SK-MEL-5 (cell line): ENCODE measurements around the gene ZNF467. TPM values are rescaled to one million over a fixed set of nuclear protein-coding genes. Genes with fewer than 3 reads are reported as not detected.

Source experiments
- DNase-seq: peaks from one replicate; pipeline ENCODE4 v3.0.0-alpha.2; 2016; ENCODE audit warnings: low read depth, low spot score
- in situ Hi-C: cut with HindIII; loops from 2 replicates; pipeline ENCODE4 v1.10.0; 2016; ENCODE audit warnings: low sequenced_read_pairs, high pct_unique_total_duplicates, low pct_unique_long_range_greater_than_20kb
- total RNA-seq: library from RNA; depleted of rRNA; stranded (reverse); fragments of >200 nt; shearing (Covaris generic); gene quantifications from 2 replicates; pipeline ENCODE4 v1.2.3, GENCODE V29; 2014

ZNF467 gene
- total RNA-seq, 1 experiment from 2014 or later: 0.13 TPM

DNA sequence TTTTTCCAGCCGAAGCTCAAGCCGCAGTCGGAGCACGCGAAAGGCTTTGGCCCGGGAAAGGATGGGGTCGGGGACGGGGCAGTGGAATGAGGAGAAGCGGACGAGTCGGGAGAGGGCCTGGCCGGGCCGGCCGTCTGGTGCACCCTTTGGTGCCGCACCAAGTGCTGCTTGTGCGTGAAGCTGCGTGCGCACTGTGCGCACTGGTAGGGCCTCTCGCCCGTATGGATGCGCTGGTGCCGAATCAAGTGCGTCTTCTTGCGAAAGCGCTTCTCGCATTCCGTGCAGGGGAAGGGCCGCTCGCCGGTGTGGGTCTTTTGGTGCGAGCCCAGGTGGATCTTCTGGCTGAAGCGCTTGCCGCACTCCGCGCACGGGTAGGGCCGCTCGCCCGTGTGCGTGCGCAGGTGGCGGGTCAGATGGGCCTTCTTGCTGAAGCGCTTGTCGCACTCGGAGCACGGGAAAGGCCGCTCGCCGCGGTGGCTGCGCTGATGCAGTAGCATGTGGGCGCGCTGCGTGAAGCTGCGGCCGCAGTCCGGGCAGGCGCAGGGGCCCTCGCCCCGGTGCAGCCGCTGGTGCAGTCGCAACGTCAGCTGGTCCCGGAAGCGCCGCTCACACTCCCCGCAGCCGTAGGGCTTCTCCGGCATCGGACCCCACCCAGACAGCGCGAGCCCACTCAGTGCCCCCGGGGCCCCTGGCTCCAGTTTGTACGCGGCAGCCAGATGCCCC, 7.8 kb downstream of the ZNF467 start:
- DNase-seq: no peak
- in situ Hi-C loops: no loop called here

DNA sequence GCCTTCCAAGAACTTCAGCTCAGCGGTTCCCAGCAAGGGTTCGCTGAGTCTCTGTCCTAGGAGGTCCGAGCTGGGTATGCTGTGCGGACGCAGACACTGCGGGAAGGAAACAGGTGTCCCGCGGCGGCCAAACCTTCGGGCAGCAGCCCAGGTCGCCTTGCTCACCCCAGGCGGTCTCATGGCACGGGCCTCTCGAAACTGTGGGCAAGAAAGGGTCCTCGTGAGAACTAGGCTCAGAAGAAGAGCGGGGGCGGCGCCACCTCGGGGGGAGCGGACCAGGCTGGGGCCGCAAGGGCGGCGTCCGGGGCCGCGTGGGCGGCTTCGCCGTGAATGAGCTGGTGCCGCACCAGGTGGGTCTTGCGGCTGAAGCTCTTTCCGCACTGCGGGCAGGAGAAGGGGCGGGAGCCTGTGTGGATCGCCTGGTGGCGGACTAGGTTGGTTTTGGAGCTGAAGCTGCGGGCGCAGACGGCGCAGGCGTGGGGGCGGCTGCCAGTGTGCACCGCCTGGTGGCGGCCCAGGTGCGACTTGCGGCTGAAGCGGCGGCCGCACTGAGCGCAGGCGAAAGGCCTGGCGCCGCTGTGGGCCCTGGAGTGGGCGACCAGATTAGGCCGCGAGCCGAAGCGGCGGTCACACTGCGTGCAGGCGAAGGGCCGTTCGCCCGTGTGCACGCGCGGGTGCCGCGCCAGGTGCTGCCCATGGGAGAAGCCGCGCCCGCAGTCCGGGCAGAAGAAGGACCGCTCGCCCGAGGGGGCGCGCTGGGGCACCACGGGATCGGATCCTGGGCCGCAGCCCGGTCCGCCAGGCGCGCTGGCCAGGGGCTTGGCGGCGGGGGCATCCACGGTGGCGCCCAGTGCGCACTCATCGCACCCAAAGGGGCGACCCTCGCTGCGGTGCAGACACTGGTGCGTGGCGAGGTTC, 8.6 kb downstream of the ZNF467 start:
- in situ Hi-C loops: no loop called here
- no peak for DNase-seq

- DNase-seq: no peak
- in situ Hi-C loops: no loop called here
These were observed 9.7 kb downstream of the ZNF467 start for GRCh38 chr7:149763563-149764240.

DNA sequence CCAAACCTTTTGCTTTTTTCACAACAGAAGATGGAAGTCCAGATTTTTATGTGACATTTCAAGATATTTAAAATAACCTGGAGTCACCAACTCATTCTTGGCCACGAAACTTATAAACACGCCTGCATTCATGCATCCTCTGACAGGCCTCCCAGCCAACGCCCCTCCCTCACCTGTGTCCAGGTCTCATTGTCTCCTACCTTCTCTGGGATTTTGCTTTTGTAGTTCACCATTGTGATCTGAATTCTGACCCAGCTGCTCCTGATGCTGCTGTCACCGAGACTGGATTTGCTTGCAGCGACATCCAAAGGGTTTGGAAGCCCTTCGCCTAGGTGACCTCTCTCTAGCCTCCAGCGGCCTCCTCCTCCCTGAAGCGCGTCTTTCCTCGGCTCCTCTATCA, 10.8 kb downstream of the ZNF467 start:
- in situ Hi-C loops: no loop called here
- no peak for DNase-seq

DNA sequence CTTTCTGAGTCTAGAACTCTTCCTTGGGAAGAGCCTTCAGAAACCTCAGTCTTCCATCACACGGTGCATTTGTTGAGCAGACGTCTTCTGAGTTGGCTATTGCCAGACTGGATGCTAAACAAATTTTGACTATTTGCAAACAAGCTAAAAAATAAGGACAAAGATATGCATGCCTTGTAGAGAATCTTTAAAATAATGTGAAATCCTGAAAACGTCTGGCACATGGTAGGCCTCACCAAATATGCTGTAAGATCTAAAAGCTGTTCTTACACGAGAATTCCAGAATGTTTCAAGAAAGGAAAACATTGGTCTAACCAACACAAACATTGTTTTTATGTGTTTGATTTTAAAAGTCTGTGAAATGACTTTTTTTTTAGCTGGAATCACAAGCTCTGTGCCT, 11.3 kb downstream of the ZNF467 start:
- no peak for DNase-seq
- in situ Hi-C loops: no loop called here

DNA sequence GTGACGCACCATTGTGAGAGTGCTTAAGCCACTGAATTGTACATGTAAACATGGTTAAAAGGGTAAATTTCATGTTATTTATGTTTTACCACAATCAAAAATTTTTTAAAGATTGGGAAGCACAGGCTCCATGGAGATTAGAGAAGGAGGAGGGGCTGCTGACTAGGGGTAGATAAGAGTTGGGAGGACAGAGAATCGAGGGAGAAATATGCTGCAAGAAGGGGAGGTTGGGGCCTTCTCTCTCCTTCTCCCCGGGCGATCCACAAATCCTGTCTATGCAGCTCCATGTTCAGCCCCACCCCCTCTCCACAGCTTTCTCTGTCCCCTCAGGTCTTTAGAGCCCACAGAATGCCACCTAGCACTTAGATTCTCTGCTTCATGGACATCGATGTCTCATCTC, 12.1 kb downstream of the ZNF467 start:
- DNase-seq: no peak
- in situ Hi-C loops: no loop called here

GRCh38 chr7:149760538-149760937, 12.8 kb downstream of the ZNF467 start:
- in situ Hi-C loops: no loop called here
- no peak for DNase-seq

- in situ Hi-C loops: no loop called here
- no peak for DNase-seq
These were observed 14.1 kb downstream of the ZNF467 start for GRCh38 chr7:149759093-149759860.

GRCh38 chr7:149753375-149754233, 19.8 kb downstream of the ZNF467 start:
- DNase-seq: peak; percentile 70
- in situ Hi-C loops: no loop called here

DNA sequence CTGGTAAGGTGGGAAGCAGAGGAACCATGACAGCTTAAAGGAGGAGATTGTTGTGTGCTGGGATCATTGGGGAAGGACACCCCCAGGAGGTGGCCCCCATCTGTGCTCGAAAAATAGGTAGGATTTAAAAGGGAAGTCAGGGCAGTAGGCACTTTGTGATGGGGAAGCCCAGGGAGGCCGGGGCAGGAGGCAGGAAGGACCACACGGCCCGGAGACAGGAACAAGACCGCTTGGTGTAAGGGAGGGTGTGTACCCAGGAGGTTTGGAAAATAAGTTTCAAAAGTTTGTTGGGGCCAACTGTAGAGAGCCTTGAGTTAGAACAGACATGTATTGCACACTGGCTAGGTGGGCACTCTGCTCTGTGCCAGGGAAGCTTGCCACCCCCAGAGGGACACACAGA, 20.7 kb downstream of the ZNF467 start:
- DNase-seq: no peak
- in situ Hi-C loops: no loop called here

- in situ Hi-C loops: no loop called here
- no peak for DNase-seq
These were observed 22.2 kb downstream of the ZNF467 start for GRCh38 chr7:149751043-149751775.

- no peak for DNase-seq
- in situ Hi-C loops: no loop called here
These were observed 23.1 kb downstream of the ZNF467 start for GRCh38 chr7:149750122-149750845.

- in situ Hi-C loops: loop anchor here (5.0 kb wide), 1 partner anchor 86 kb away; no protein-coding TSS in a partner anchor
- DNase-seq: no peak
These were observed 25.1 kb downstream of the ZNF467 start for GRCh38 chr7:149748076-149748874.

GRCh38 chr7:149743476-149744255, 29.7 kb downstream of the ZNF467 start:
- DNase-seq: no peak
- in situ Hi-C loops: no loop called here
